ENCODE data around the gene NRSN2. TPM values are rescaled to one million over a fixed set of nuclear protein-coding genes. Genes with fewer than 3 reads are reported as not detected.
"Not testable (repeated sequence)": the region's sequence is repeated elsewhere in the genome, so short reads cannot be mapped to it uniquely, and the experiment has no call there.

NRSN2 gene
- polyA plus RNA-seq, 1 experiment, result 84.1 TPM

DNA sequence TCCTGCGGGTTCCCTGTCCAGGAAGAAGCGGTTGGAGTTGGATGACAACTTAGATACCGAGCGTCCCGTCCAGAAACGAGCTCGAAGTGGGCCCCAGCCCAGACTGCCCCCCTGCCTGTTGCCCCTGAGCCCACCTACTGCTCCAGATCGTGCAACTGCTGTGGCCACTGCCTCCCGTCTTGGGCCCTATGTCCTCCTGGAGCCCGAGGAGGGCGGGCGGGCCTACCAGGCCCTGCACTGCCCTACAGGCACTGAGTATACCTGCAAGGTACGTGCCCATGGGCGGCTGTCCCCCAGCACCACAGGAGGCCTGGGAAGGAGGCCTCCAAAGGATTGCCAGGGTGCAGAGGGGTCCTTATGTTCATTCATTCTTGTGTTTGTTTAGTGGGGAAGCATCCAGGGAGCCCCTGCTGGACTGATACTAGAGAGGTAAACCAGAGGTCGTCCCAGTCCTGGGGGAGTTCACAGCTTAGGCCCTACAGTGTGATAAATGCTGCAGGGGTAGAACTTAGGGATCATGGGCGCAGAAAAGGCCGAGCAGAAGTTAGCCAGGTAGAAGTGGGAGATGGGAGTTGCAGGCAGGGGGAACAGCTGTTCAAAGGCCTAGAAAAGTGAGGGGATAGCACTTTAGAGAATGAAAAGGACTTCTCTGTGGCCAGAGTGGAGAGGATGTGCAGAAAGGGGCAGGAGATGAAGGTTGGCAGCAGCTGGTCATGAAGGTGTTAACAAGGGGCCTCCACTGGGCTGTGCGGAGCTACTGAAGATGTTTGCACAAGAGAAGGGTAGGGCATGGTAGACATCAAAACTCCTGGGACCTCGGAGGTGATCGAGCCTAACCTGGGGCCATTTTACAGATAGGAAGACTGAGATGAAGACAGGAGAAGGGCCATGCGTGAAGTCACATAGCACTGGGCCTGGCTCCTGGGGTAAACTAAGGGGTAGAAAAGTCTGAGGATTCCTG, 41.4 kb downstream of the NRSN2 start:
- Histone ChIP-seq H3K36me3 (ENCODE audit: control insufficient read depth, insufficient read depth, low read length) (peaks cover 41% of the 10 kb centered on the region), H3K27me3 (ENCODE audit: control insufficient read depth, insufficient read depth, low read length) (no peaks in the 10 kb centered on the region), H3K4me3 (ENCODE audit: low read depth, low read length) (no peak overlapping the region)
- ChIA-PET CTCF (interaction anchor here (1.1 kb wide), 1 partner anchor 10 kb away, joined by 3 read pairs; no protein-coding TSS in a partner anchor), POLR2A (no interaction called here)
- DNase-seq (ENCODE audit: low read depth), result no peak
- TF ChIP-seq, protein P1, sequence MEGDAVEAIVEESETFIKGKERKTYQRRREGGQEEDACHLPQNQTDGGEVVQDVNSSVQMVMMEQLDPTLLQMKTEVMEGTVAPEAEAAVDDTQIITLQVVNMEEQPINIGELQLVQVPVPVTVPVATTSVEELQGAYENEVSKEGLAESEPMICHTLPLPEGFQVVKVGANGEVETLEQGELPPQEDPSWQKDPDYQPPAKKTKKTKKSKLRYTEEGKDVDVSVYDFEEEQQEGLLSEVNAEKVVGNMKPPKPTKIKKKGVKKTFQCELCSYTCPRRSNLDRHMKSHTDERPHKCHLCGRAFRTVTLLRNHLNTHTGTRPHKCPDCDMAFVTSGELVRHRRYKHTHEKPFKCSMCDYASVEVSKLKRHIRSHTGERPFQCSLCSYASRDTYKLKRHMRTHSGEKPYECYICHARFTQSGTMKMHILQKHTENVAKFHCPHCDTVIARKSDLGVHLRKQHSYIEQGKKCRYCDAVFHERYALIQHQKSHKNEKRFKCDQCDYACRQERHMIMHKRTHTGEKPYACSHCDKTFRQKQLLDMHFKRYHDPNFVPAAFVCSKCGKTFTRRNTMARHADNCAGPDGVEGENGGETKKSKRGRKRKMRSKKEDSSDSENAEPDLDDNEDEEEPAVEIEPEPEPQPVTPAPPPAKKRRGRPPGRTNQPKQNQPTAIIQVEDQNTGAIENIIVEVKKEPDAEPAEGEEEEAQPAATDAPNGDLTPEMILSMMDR (IDR thresholded peaks at IDR 0.05; ENCODE audit: insufficient read depth, low read depth, low read length), result no peak

DNA sequence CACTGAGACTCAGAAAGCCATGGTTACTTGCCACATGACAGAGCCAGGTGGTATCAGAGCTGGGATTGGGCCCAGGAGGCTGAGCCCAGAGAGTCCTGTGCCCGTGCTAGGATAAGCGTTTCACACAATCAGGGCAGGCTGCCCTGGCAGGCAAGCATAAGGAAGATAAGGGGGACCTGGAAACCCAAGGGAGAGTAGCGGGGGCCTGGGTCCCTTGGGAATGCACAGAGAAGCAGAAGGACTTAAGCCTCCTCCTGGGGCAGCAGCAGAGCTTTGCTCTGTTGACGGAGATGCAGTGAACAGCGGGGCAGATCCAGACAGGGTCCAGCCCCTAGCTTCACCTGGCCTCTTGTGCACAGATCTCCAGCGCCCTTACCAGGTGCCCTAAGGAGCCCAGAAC, 42.3 kb downstream of the NRSN2 start:
- TF ChIP-seq, protein P1 (IDR thresholded peaks at IDR 0.05; ENCODE audit: insufficient read depth, low read depth, low read length), result no peak
- Histone ChIP-seq H3K4me3 (ENCODE audit: low read depth, low read length) (no peak overlapping the region), H3K27me3 (ENCODE audit: control insufficient read depth, insufficient read depth, low read length) (no peaks in the 10 kb centered on the region), H3K36me3 (ENCODE audit: control insufficient read depth, insufficient read depth, low read length) (peaks cover 39% of the 10 kb centered on the region)
- no peak for DNase-seq (ENCODE audit: low read depth)
- ChIA-PET POLR2A (no interaction called here), CTCF (no interaction called here)

DNA sequence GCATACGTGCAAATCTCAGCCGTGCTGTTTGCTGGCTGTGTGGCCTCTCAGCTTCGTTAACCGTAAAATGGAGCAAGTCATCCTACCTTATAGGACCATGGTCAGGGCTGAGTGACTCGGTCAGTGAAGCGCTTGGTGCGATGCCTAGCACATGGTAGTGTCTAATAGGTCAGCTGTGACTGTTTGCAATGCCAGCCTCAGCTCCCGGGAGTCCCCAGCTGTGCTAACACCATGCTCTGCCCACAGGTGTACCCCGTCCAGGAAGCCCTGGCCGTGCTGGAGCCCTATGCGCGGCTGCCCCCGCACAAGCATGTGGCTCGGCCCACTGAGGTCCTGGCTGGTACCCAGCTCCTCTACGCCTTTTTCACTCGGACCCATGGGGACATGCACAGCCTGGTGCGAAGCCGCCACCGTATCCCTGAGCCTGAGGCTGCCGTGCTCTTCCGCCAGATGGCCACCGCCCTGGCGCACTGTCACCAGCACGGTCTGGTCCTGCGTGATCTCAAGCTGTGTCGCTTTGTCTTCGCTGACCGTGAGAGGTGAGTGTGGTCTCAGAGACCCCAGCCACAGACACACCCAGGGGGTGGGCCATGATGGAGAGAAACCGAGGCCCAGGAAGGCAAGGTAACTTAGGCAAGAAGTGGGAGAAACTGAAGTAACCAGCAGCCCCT, 44.3 kb downstream of the NRSN2 start:
- H3K27me3 ChIP-seq (ENCODE audit: control insufficient read depth, insufficient read depth, low read length), result no peaks in the 10 kb centered on the region
- ChIA-PET POLR2A (no interaction called here), CTCF (interaction anchor here (0.7 to 1.3 kb wide), 2 partner anchors 9 to 10 kb away, joined by 3 to 4 read pairs; no protein-coding TSS in a partner anchor)
- TF ChIP-seq, protein P1 (IDR thresholded peaks at IDR 0.05; ENCODE audit: insufficient read depth, low read depth, low read length), result no peak
- no peak overlapping the region for H3K4me3 ChIP-seq (ENCODE audit: low read depth, low read length)
- DNase-seq (ENCODE audit: low read depth), result no peak
- H3K36me3 ChIP-seq (ENCODE audit: control insufficient read depth, insufficient read depth, low read length), result peaks cover 47% of the 10 kb centered on the region

DNA sequence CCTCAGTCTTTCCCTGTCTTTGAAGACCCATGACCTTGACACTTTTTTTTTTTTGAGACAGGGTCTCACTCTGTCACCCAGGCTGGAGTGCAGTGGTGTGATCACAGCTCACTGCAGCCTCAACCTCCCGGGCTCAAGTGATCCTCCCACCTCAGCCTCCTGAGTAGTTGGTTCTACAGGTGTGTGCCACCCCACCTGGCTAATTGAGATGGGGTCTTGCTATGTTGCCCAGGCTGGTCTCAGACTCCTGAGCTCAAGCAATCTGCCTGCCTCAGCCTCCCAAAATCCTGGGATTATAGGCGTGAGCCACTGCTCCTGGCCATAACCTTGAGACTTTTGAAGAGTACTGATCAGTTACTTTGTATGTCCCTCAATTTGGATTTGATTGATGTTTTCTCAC, 46.4 kb downstream of the NRSN2 start:
- CTCF ChIA-PET; H3K4me3 ChIP-seq (ENCODE audit: low read depth, low read length); DNase-seq (ENCODE audit: low read depth); H3K27me3 ChIP-seq (ENCODE audit: control insufficient read depth, insufficient read depth, low read length); POLR2A ChIA-PET: not testable (repeated sequence)
- H3K36me3 ChIP-seq (ENCODE audit: control insufficient read depth, insufficient read depth, low read length), result peaks cover 57% of the 10 kb centered on the region

DNA sequence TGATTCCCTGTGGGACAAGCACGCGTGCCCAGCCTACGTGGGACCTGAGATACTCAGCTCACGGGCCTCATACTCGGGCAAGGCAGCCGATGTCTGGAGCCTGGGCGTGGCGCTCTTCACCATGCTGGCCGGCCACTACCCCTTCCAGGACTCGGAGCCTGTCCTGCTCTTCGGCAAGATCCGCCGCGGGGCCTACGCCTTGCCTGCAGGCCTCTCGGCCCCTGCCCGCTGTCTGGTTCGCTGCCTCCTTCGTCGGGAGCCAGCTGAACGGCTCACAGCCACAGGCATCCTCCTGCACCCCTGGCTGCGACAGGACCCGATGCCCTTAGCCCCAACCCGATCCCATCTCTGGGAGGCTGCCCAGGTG, 49.3 kb downstream of the NRSN2 start:
- Histone ChIP-seq H3K27me3 (ENCODE audit: control insufficient read depth, insufficient read depth, low read length) (no peaks in the 10 kb centered on the region), H3K36me3 (ENCODE audit: control insufficient read depth, insufficient read depth, low read length) (peaks cover 36% of the 10 kb centered on the region), H3K4me3 (ENCODE audit: low read depth, low read length) (no peak overlapping the region)
- TF ChIP-seq, protein P1 (IDR thresholded peaks at IDR 0.05; ENCODE audit: insufficient read depth, low read depth, low read length), result no peak
- no peak for DNase-seq (ENCODE audit: low read depth)
- ChIA-PET POLR2A (no interaction called here), CTCF (interaction anchor here (1.1 kb wide), 1 partner anchor 49 kb away, joined by 3 read pairs; no protein-coding TSS in a partner anchor)
